Subcutaneous adipose tissue (tissue), 4 donors: ENCODE results near the gene HS1BP3. TPM values are rescaled to one million over a fixed set of nuclear protein-coding genes. Genes with fewer than 3 reads are reported as not detected.

Experiments used
- CTCF ChIP-seq: fragments of 450-650 bp; IDR thresholded peaks from one replicate; pipeline ENCODE4 v1.5.1; 2016; ENCODE audit warnings: low read depth, mild to moderate bottlenecking, control low read depth, antibody characterized with exemption, moderate library complexity
- total RNA-seq, 4 donors: library from RNA; depleted of rRNA; stranded (reverse); fragments of >200 nt; gene quantifications; one replicate each; pipeline ENCODE4 v1.1.0, GENCODE V29; 2016

HS1BP3 gene
- total RNA-seq, 4 donors from 2014 or later = 12.6 to 37.6 (median 34.7) TPM

DNA sequence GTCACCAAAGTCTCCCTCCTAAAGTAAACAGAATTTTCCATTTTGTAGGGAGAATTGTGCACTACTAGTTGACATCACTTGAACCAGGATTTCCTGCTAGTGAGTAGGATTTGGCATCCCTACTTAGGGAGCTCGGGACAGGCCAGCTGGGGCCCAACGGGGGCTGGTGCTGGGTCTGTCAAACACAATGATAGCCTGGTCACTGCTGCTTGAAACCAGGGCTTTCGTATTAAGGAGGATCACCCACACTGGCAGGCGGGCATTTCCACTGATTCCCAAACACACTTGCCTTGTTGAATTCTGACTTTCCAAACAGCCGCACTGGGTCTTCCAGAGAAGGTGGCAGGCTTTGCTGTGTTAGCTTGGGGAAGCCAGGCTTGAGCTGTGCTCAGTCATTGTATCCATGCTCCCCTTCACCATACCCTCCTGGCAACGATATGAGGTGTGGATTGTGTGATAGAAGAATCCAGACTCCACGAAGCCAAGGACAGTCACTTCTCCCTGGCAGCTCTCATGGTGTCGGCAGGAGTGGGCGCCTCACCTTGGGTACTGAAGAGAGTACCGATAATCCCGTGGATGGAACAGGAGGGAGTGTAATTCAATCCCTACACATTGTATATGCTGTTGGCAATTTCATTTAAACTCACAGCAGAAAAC is 23.5 kb upstream of the HS1BP3 start:
- no peak for TF ChIP-seq CTCF

DNA sequence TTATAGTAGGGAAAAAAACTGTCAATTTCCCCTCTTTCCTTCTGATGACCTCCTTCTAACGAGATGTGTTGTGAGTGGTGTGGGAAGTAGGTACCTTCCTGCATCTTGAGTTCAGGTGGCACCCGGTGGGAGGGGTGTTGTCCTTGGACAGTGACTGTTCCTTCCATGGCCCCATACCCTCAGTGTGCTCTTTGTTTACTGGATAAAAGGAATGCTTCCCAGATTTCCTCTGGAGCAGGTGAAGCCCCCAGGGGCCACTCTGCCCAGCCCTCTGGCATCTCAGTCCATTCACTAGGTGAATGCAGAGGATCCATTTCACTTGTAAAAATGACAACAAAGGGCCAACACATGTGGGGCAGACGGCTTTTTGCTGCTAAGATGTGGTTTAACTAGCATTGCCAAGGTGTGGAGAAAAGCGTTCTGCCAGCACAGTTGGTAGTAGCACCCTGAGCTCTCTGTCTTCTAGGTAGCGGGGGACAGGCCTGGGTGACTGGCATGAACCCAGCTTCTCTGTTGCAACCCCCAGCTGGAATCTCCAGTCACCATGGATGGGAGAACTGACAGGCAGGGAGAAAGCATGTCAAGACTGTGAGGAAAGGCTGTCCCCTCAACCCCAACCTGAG is 22.9 kb upstream of the HS1BP3 start:
- no peak for TF ChIP-seq CTCF

DNA sequence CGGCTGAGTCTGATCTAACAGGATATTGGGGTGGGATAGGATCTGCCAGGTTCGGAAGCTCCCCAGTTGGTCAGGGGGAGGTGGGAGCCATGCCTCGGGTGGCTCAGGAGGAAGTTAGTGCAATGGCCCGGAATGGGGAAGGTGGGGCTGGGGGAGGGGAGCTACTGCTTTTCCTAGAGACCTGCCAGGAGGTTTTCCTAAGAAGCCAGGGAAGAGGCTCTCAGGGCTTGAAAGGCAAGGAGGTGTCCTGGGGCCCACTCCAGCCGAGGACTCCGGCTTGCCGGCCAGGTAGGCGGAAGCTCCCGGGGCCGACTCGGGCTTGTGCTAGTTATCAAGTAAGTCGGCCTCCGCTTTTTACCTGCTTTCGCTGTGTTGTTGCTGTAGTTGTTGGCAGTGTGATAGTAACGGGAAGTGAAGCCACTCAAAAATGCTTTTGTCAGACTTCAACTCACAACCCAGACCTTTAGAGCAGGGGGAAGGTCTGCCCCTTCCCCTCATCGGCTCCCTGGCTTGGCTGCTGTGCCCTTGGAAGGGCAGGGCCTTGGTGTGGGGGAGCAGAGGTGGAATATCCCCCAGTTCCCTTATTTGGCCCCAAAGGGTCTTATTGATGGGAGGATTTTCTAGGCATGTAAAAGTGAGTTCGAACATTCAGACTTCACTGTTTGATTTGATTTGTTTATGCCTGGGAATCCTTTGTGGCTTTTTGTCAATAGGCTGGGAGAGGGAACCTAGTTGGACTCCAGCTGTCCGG is 21.5 kb upstream of the HS1BP3 start:
- no peak for TF ChIP-seq CTCF

DNA sequence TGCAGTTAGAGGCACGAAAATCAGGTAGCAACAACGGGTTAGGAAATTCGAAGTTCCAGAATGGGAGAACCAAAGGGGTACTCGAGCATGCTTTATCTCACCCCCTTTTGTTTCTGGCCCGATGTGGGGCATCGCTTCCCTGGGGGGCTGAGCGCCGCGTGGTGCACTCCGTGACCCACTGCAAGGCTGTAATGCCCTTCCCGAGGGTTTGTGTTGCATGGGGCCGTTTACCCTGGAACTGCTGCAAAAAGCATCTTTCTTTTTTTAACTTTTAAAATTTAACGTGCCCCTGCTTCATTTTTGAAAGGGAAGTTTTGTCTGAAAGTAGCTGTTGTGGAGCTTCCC is 20.8 kb upstream of the HS1BP3 start:
- TF ChIP-seq CTCF = no peak

- no peak for TF ChIP-seq CTCF
These were observed 20.3 kb upstream of the HS1BP3 start for GRCh38 chr2:20671036-20671735.

DNA sequence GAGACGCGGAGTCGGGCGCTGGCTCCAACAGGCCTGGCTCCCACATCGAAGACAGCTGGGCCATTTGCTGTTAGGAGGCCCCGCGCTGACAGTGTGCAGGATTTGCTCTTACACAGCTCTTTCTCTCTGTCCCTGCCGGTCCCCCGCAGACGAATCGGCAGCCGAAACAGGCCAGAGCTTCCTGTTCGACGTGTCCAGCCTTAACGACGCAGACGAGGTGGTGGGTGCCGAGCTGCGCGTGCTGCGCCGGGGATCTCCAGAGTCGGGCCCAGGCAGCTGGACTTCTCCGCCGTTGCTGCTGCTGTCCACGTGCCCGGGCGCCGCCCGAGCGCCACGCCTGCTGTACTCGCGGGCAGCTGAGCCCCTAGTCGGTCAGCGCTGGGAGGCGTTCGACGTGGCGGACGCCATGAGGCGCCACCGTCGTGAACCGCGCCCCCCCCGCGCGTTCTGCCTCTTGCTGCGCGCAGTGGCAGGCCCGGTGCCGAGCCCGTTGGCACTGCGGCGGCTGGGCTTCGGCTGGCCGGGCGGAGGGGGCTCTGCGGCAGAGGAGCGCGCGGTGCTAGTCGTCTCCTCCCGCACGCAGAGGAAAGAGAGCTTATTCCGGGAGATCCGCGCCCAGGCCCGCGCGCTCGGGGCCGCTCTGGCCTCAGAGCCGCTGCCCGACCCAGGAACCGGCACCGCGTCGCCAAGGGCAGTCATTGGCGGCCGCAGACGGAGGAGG is 19.6 kb upstream of the HS1BP3 start:
- no peak for TF ChIP-seq CTCF
